Measurements from ENCODE around the gene RAB40B.

Gene RAB40B

GRCh38 chr17:82716203-82717010 is 17.9 kb upstream of the RAB40B start, which contains the start of gene FN3KRP:
Gene FN3KRP, plus strand, starts transcription at chr17:82716706. Its CDS starts 50 bp downstream, at chr17:82716756.
- DNase-seq (ENCODE audit: low spot score): peak; percentile 84

DNA sequence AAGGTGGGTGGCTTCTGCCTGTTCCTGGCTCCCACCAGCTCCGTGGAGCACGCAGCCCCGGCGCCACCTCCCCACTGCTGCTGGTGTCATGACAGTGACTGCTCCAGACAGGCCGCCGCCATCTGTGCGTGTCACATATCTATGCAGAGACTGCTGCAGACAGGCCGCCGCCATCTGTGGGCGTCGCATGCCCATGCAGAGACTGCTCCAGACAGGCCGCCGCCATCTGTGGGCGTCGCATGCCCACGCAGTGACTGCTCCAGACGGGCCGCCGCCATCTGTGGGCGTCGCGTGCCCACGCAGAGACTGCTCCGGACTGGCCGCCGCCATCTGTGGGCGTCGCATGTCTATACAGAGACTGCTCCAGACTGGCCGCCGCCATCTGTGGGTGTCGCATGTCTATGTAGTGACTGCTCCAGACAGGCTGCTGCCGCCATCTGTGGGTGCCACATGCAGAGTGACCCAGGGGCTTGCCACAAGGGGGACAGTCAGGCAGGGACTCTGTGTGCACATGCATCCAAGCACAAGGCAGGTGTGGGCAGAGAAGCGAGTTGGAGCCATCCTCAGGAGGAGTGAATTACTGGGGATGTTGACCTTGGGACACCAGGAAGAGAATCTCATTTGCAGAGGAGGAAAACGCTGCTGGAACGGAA is 14.7 kb upstream of the RAB40B start:
- no peak for DNase-seq (ENCODE audit: low spot score)

GRCh38 chr17:82710499-82711232 is 12.2 kb upstream of the RAB40B start:
- no peak for DNase-seq (ENCODE audit: low spot score)

DNA sequence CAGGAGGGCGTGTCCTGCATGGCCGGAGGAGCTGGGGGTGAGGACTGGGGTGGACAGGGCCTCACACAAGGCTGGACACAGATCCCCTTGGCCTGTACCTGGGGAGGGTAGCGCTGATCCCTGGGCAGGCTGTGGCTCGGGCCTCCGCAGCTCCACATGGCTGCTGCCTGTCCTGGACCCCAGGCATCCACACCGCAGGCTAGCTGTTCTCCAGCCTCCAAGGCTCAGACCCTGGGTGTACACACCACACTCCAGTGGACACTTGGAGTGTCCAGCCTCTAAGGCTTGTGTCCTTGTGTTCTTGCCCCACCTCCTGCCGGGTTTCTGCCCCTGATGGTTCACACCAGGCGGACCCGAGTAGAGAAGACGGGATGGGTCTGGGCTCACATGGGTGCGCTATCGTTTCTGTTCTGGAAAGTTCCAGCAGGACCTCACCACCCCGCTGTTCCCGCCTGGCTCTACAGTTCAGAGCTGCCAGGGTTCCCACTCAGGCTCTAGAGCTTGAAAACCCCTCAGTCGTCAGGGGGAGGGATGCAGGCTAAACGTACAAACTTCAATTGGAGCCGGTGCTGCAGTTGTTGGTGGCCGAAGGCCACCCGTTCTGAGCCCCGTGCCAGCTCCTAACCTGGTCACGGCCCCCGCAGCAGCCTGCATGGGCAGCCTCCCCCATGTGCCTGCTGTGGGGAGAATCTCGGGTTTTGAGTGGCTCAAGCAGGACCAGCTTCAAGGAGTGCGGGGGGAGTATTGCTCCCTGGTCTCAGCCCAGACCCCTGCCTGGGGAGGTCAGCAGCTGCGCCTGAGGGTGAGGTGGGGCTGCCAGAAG is 11.4 kb upstream of the RAB40B start:
- DNase-seq (ENCODE audit: low spot score): no peak

DNA sequence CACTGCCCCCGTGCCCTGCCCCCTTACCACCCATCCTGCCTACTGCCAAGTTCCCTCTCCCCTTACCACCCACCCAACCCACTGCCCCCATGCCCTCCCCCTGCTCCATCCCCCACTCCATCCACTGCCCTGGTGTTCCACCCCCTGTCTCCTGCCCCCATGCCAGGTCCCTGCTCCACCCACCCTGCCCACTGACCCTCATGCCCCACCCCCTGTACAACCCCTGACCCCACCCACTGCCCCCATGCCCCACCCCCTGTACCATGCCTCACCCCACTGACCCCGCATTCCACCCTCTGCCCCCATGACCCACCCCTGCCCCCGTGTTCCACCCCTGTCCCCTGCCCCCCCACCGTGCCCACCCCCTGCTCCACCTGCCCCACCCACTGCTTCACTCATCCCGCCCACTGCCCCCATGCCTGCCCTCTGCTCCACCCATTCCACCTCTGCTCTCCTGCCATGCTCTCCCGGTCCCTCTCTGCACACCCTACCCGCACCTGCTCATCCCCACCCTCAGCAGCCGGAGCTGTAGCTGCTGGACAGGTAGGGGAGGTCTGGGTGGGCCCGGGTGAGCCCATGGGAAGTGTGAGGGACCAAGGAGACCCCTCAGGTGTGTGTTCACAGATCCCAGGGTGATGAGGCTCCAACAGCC is 10.7 kb upstream of the RAB40B start:
- no peak for DNase-seq (ENCODE audit: low spot score)

GRCh38 chr17:82705756-82706155 is 7.3 kb upstream of the RAB40B start:
- no peak for DNase-seq (ENCODE audit: low spot score)

DNA sequence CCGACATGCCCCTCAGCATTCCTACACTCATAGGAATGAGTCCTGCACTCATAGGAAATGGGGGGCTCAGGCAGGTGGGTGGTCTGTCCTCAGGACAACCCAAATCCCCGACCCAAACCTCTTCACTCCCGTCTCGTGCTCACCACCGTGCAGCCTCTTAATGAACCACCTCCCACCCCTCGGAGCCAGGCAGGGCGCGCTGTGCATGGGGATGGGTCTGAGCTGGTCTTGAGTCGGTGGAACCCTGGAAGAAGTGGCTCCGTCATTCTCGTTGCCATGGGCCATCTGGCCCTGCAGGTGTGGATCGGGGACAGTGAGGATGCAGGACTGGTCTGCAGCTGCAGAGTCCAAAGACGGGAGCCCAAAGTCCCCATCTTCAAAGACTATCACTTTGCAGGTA is 6.4 kb upstream of the RAB40B start:
- no peak for DNase-seq (ENCODE audit: low spot score)

- no peak for DNase-seq (ENCODE audit: low spot score)
Measured at GRCh38 chr17:82703935-82704865, 5.7 kb upstream of the RAB40B start.

- DNase-seq (ENCODE audit: low spot score): no peak
Measured at GRCh38 chr17:82703036-82703745, 4.7 kb upstream of the RAB40B start.

DNA sequence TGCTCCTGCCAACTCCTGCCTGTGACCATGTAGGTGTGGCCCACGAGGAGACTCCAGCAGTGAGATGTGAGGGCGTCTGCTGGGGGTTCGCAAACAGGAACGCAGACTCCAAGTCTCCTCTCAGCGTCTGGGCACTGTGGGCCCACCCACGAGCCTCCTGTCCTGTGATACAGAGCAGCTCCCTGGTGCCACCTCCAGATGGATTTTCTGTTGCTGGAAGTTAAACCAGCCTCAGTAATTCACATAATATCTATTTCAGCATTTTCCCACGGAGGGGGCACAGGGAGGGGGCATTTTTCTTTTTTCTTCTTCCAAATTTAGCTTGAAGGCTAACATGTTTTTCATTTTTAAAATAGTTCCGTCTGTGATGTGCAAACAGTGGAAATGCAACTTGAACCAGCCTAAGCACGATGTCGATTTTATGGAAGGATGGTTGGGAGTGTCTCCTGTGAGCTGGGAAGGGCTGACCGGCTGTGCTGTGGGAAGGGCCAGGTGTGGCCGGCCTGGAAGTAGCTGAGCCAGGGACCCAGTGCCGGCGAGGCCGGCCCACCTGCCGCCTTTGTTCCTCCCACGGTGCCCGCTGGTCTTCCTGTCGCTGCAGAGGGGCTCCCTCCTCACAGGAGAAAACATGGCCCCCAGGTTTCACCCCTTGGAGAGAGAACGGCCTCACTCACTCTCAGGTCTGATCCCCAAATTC is 3.9 kb upstream of the RAB40B start:
- DNase-seq (ENCODE audit: low spot score): no peak

GRCh38 chr17:82699551-82699950 is 1.1 kb upstream of the RAB40B start:
- DNase-seq (ENCODE audit: low spot score): no peak

- no peak for DNase-seq (ENCODE audit: low spot score)
Measured at GRCh38 chr17:82698974-82699442, 510 bp upstream of the RAB40B start.

GRCh38 chr17:82697808-82698064 is 762 bp downstream of the RAB40B start:
- DNase-seq (ENCODE audit: low spot score): no peak

- DNase-seq (ENCODE audit: low spot score): no peak
Measured at GRCh38 chr17:82696916-82697807, 1.3 kb downstream of the RAB40B start.

DNA sequence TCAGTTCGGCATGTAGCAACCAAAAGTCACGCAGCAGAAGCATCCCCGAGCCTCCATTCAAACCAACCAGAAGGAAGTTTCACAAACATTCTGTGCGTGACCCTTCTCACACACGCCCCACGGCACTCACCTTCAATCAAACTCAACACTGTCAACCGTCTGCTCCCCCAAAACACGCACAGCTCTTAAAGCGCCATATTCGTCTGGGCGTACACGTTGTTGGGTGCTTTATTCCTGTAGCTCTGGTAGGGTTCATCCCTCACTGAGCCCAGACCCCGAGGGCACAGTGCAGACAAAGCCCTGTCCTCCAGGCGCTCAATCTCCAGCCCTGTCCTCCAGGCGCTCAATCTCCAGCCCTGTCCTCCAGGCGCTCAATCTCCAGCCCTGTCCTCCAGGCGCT is 2.2 kb downstream of the RAB40B start:
- no peak for DNase-seq (ENCODE audit: low spot score)

DNA sequence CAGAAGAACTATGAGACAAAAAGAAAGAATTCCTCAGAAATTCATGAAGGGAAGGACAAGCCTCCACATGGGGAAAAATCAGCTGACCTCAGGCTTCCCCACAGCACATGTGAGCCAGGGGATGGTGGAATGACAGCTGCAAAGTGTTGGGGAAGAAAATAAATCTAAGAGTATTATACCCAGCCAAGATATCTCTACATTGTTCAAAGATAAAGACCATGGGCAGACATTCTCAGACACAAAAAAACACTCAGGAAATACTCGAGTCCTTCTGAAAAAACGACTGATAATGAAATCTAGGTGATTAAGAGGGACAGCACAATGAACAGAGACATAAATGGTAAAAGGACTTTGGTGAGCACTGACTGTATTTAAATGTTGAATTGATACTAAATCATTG is 3.9 kb downstream of the RAB40B start:
- DNase-seq (ENCODE audit: low spot score): no peak

DNA sequence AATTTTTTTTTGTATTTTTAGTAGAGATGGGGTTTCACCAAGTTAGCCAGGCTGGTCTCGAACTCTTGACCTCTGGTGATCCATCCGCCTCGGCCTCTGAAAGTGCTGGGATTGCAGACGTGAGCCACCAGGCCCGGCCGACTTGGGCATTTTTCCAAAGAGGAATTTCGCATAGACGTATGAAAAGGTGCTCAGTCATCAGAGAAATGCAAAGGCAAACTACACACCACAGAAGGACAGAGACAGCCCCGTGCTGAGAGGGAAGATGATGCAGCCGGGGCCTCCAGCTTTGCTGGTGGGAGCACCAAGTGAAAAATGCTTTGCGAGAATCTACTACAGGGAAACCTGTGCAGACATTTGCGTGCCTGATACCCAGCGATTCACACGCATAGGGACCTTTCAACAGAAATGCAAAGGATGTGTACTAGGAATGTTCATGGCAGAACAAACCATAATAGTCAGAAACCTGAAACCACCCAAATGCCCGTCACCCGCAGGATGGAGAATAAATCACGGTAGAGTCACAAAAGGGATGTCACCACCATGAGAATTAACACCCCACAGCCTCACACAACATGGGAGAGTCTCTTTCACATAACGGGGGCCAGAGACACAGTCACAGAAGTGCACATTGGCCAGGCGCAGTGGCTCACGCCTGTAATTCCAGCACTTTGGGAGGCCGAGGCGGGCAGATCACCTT is 5.2 kb downstream of the RAB40B start:
- DNase-seq (ENCODE audit: low spot score): no peak

DNA sequence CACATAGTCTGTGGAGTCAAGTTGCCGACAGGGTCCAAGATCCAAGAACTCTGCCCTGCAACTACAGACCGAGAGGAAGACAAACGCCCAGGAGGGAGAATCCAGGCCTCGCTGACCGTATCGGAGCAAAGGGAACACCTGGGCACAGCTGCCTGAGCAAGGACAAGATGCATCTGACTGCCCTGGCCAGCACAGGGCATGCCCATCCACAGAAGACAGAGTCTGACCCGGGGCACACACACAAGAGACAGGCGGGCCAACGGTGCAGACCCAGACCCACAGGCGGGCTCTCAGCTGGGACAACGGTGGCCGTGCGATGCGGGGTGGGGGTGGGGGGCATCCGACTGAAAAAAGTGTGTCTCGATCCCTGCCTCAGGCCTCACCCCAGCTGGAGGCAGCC is 6.2 kb downstream of the RAB40B start:
- no peak for DNase-seq (ENCODE audit: low spot score)

Measured in hematopoietic multipotent progenitor cell treated with erythropoietin and hydrocortisone succinate and interleukin-3 and kit ligand, for 15 days (in vitro differentiated cells).